CD8-positive, alpha-beta memory T cell (primary cell): ENCODE data around the gene TMEM51. TPM values are rescaled to one million over a fixed set of nuclear protein-coding genes. Genes with fewer than 3 reads are reported as not detected.
A peak's percentile ranks its signal among the peaks of the same experiment; 100 is the strongest.

Source experiments
- CTCF ChIA-PET: fragments of 350-600 bp; sonication (Branson Sonifier 250); formaldehyde crosslinking; loops from one replicate; lab custom pipeline; 2021; ENCODE audit warnings: antibody characterized with exemption; lab: Charles Lee
- POLR2A ChIA-PET: fragments of 350-600 bp; sonication (Branson Sonifier 250); formaldehyde crosslinking; loops from one replicate; lab custom pipeline; 2021; ENCODE audit warnings: antibody characterized with exemption; lab: Charles Lee
- DNase-seq, 5 donors: peaks; one replicate each; pipeline versions ENCODE4 v3.0.0 to v3.0.0-alpha.2; 2020 to 2022; ENCODE audit warnings: mixed read lengths in 1 of 5
- H3K27ac ChIP-seq: one replicate; pipeline ENCODE4 v1.7.0; 2013; ENCODE audit warnings: low read depth, mild to moderate bottlenecking, low read length, moderate library complexity
- H3K27me3 ChIP-seq: 2 replicates; pipeline ENCODE4 v1.7.0; 2013; ENCODE audit warnings: low read length, mild to moderate bottlenecking; ENCODE audit not compliant: insufficient read depth, poor library complexity, severe bottlenecking
- H3K36me3 ChIP-seq: 2 replicates; pipeline ENCODE4 v1.7.0; 2013; ENCODE audit warnings: mild to moderate bottlenecking, low read length, moderate library complexity; ENCODE audit not compliant: insufficient read depth
- H3K4me1 ChIP-seq: 2 replicates; pipeline ENCODE4 v1.7.0; 2013; ENCODE audit warnings: mild to moderate bottlenecking, low read length, moderate library complexity; ENCODE audit not compliant: insufficient read depth
- H3K4me3 ChIP-seq: 2 replicates; pipeline ENCODE4 v1.7.0; 2013; ENCODE audit warnings: mild to moderate bottlenecking, low read length
- H3K9me3 ChIP-seq: 2 replicates; pipeline ENCODE4 v1.7.0; 2013; ENCODE audit warnings: mild to moderate bottlenecking, low read length
- H3K27ac Mint-ChIP-seq, 8 donors: one replicate each; pipeline ENCODE4 v1.8.0; 2020 to 2021; ENCODE audit warnings: mixed read lengths in 8 of 8, mild to moderate bottlenecking in 6 of 8, inconsistent platforms in 3 of 8, moderate library complexity in 3 of 8
- H3K27me3 Mint-ChIP-seq, 2 donors: one replicate each; pipeline ENCODE4 v1.8.0; 2020 to 2021; ENCODE audit warnings: mixed read lengths in 2 of 2, mild to moderate bottlenecking in 1 of 2, moderate library complexity in 1 of 2
- H3K36me3 Mint-ChIP-seq, 3 donors: one replicate each; pipeline ENCODE4 v1.8.0; 2020 to 2021; ENCODE audit warnings: mixed read lengths in 3 of 3, inconsistent platforms in 1 of 3, mild to moderate bottlenecking in 1 of 3
- H3K4me1 Mint-ChIP-seq, 3 donors: one replicate each; pipeline ENCODE4 v1.8.0; 2020 to 2021; ENCODE audit warnings: mixed read lengths in 3 of 3, inconsistent platforms in 1 of 3, mild to moderate bottlenecking in 1 of 3
- H3K4me3 Mint-ChIP-seq, 7 donors: one replicate each; pipeline ENCODE4 v1.8.0; 2020 to 2021; ENCODE audit warnings: mixed read lengths in 7 of 7, mild to moderate bottlenecking in 6 of 7, moderate library complexity in 4 of 7, inconsistent platforms in 2 of 7
- H3K9me3 Mint-ChIP-seq, 5 donors: one replicate each; pipeline ENCODE4 v1.8.0; 2020 to 2022; ENCODE audit warnings: mixed read lengths in 5 of 5, mild to moderate bottlenecking in 3 of 5, moderate library complexity in 2 of 5, inconsistent platforms in 1 of 5
- polyA plus RNA-seq: library from polyadenylated mRNA; unstranded; fragments of 300-500 nt; fragmentation: Illumina TruSeq; gene quantifications from one replicate; pipeline ENCODE4 v1.2.3, GENCODE V29; 2021
- total RNA-seq, 2 experiments: library from RNA; stranded (reverse); gene quantifications; one replicate each; pipeline ENCODE4 v1.2.3, GENCODE V29; 2021

The TMEM51 gene
- total and polyA plus RNA-seq, 3 experiments from 2014 or later: 0.11 to 0.24 TPM; not detected in 1

GRCh38 chr1:15188678-15189077, 35.1 kb downstream of the TMEM51 start:
- no peaks in the 10 kb centered on the region for H3K36me3 ChIP-seq
- H3K27me3 Mint-ChIP-seq: peaks cover 10 to 35% of the 10 kb centered on the region in 2 donors
- peaks cover 4% of the 10 kb centered on the region for H3K27me3 ChIP-seq
- POLR2A ChIA-PET: no interaction called here
- no peak overlapping the region for H3K4me3 ChIP-seq
- CTCF ChIA-PET: no interaction called here
- H3K4me1 ChIP-seq: no peaks in the 10 kb centered on the region
- H3K36me3 Mint-ChIP-seq: no peaks in the 10 kb centered on the region
- H3K4me1 Mint-ChIP-seq: no peaks in the 10 kb centered on the region
- no peaks in the 10 kb centered on the region for H3K9me3 Mint-ChIP-seq
- no peak for DNase-seq
- H3K27ac ChIP-seq: no peak overlapping the region
- no peak overlapping the region for H3K27ac Mint-ChIP-seq
- H3K4me3 Mint-ChIP-seq: no peak overlapping the region
- no peaks in the 10 kb centered on the region for H3K9me3 ChIP-seq

DNA sequence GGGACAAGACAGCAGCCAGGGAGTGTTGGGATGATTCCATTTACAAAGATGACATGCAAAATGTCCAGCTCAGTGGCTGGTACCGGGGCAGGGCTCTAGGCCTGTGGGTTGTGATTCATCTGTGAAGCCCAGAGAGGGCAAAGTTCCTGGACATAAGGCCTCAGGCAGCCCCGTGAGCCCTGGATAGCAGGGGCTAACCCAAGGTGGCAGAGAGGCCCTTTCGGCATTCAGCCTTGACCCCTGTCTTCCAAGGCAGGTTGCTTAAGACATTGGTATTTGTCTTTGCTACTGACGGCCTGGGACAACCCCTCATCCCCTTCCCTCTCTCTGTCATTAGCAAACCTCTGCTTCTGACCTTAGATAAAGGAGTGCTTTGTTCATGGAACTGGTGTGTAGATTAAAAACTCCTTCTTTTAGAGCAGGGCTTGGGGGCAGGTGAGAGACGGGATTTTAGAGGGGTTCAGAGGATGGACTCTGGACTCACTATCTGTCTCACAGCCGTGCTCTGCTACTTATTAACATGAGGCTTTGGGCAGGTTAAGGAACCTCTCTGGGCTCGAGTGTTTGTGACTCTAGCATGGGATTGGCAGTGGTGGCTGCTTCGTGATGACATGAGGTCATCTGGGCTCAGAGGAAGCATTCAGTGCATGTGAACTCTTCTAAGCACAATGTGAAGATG, 36.3 kb downstream of the TMEM51 start:
- Histone ChIP-seq H3K36me3 (no peaks in the 10 kb centered on the region), H3K27me3 (peaks cover 4% of the 10 kb centered on the region), H3K4me1 (no peaks in the 10 kb centered on the region), H3K9me3 (no peaks in the 10 kb centered on the region), H3K4me3 (no peak overlapping the region), H3K27ac (no peak overlapping the region)
- ChIA-PET POLR2A (no interaction called here), CTCF (no interaction called here)
- no peaks in the 10 kb centered on the region for H3K9me3 Mint-ChIP-seq
- H3K27me3 Mint-ChIP-seq: peaks cover 7 to 25% of the 10 kb centered on the region in 2 donors
- no peaks in the 10 kb centered on the region for H3K4me1 Mint-ChIP-seq
- no peaks in the 10 kb centered on the region for H3K36me3 Mint-ChIP-seq
- DNase-seq: no peak
- no peak overlapping the region for H3K4me3 Mint-ChIP-seq
- H3K27ac Mint-ChIP-seq: no peak overlapping the region

GRCh38 chr1:15191267-15191666, 37.7 kb downstream of the TMEM51 start:
- Histone ChIP-seq H3K4me1 (no peaks in the 10 kb centered on the region), H3K36me3 (no peaks in the 10 kb centered on the region), H3K4me3 (no peak overlapping the region), H3K9me3 (no peaks in the 10 kb centered on the region), H3K27me3 (peaks cover 4% of the 10 kb centered on the region), H3K27ac (no peak overlapping the region)
- peaks cover 8 to 13% of the 10 kb centered on the region in 2 donors for H3K27me3 Mint-ChIP-seq
- no peak for DNase-seq
- ChIA-PET CTCF (no interaction called here), POLR2A (no interaction called here)
- no peaks in the 10 kb centered on the region for H3K4me1 Mint-ChIP-seq
- no peak overlapping the region for H3K4me3 Mint-ChIP-seq
- no peaks in the 10 kb centered on the region for H3K36me3 Mint-ChIP-seq
- H3K27ac Mint-ChIP-seq: no peak overlapping the region
- no peaks in the 10 kb centered on the region for H3K9me3 Mint-ChIP-seq

DNA sequence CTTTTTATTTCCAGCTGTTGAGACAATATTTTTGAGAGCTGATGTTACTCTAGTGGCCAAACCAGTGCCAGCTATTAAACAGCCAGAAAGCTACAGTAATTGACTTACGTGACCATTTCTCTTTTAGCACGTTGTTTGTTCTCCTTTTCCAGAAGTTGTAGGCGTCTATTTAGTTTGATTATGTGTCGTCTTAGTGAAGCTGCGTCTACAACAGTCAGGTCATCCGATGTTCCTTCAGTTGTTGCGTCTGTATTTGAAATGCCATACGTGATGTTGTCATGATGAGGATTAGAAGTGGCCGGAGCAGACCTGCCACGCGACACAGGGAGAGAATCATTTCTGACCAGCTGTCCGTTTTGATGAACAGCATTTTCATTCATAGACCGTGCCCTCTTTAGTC, 38.2 kb downstream of the TMEM51 start:
- H3K9me3 Mint-ChIP-seq: no peaks in the 10 kb centered on the region
- H3K4me1 ChIP-seq: no peaks in the 10 kb centered on the region
- H3K36me3 ChIP-seq: no peaks in the 10 kb centered on the region
- H3K4me1 Mint-ChIP-seq: no peaks in the 10 kb centered on the region
- H3K27me3 Mint-ChIP-seq: peaks cover 4 to 8% of the 10 kb centered on the region in 2 donors
- POLR2A ChIA-PET: no interaction called here
- no peak overlapping the region for H3K27ac Mint-ChIP-seq
- H3K36me3 Mint-ChIP-seq: no peaks in the 10 kb centered on the region
- CTCF ChIA-PET: no interaction called here
- H3K4me3 ChIP-seq: no peak overlapping the region
- no peak overlapping the region for H3K27ac ChIP-seq
- no peak overlapping the region for H3K4me3 Mint-ChIP-seq
- DNase-seq: no peak
- peaks cover 4% of the 10 kb centered on the region for H3K27me3 ChIP-seq
- H3K9me3 ChIP-seq: no peaks in the 10 kb centered on the region

DNA sequence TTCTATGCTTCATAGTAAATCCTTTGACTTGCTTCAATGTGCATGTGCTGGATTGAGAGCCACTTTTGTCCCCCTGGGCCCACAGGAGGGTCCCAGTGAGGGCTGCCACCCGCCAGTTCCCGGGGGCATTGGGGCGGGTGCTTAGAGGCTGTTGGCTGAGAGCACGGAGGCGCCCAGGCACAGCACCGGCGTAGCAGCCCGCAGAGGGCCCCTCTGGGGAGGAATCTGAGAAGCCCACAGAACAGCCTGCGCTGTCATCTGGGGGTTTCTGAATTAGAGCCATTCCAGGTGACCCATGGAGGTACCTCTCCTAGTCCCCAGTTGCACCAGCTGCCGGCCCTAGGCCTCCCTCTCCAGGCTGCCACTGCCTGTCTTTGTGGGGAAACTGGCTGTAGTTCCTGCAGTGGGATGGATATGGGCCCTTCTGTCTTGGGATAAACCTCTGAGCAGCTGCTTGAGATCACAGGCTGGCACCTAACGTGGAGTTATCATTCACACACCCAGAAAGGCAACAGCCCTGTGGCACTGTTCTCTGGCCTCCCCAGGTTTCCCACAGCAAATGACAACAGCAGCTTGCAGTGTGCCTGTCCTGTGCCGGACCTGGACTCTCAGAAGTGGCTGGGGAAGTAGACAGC, 39.5 kb downstream of the TMEM51 start:
- Mint-ChIP-seq H3K4me1 (no peaks in the 10 kb centered on the region), H3K4me3 (no peak overlapping the region), H3K36me3 (no peaks in the 10 kb centered on the region), H3K27ac (no peak overlapping the region), H3K27me3 (peaks cover 0 to 8% of the 10 kb centered on the region in 2 donors), H3K9me3 (no peaks in the 10 kb centered on the region)
- Histone ChIP-seq H3K27ac (no peak overlapping the region), H3K4me1 (no peaks in the 10 kb centered on the region), H3K36me3 (no peaks in the 10 kb centered on the region), H3K9me3 (no peaks in the 10 kb centered on the region), H3K4me3 (no peak overlapping the region), H3K27me3 (no peaks in the 10 kb centered on the region)
- CTCF ChIA-PET: no interaction called here
- DNase-seq: no peak
- POLR2A ChIA-PET: no interaction called here

DNA sequence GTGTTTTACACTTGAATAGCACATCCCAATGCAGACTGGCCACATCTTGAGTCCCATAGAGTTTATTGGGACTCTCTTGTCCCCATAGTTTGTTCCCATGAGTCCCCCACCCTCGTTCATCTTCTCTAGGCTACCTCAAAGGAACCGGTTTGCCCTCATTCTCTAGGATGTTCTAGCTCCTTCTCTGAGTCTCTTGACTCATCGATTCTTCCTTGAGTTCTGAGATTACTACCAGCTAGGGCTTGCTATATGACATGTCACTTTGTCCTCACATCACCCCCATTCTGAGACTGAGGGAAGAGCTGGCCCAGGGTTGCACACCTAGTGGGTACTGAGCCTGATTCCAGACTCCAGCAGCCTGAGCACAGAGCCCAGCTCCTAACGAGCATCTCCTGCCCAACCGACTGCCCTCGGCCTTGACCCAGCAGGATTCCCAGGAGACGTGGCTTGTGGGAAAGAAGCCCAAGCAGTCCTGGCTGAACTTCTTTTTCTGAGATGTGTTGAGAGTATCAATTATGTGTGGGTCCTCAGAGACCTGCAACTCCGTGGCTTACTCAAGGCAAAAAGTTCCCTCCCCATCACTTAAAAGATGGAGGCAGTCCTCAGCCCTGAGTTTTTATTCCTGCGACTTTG, 42.0 kb downstream of the TMEM51 start:
- CTCF ChIA-PET: no interaction called here
- Mint-ChIP-seq H3K27ac (no peak overlapping the region), H3K36me3 (no peaks in the 10 kb centered on the region), H3K27me3 (peaks cover 5 to 7% of the 10 kb centered on the region in 2 donors), H3K4me1 (no peaks in the 10 kb centered on the region), H3K9me3 (no peaks in the 10 kb centered on the region), H3K4me3 (no peak overlapping the region)
- POLR2A ChIA-PET: no interaction called here
- Histone ChIP-seq H3K27me3 (no peaks in the 10 kb centered on the region), H3K4me1 (no peaks in the 10 kb centered on the region), H3K4me3 (no peak overlapping the region), H3K27ac (no peak overlapping the region), H3K36me3 (no peaks in the 10 kb centered on the region), H3K9me3 (no peaks in the 10 kb centered on the region)
- no peak for DNase-seq

GRCh38 chr1:15196069-15196468, 42.5 kb downstream of the TMEM51 start:
- CTCF ChIA-PET: no interaction called here
- H3K27me3 ChIP-seq: no peaks in the 10 kb centered on the region
- POLR2A ChIA-PET: no interaction called here

GRCh38 chr1:15196807-15197530, 43.4 kb downstream of the TMEM51 start:
- no peaks in the 10 kb centered on the region for H3K36me3 ChIP-seq
- peak overlapping the region in 1 of 8 donors; percentile 65 for H3K27ac Mint-ChIP-seq
- H3K27ac ChIP-seq: no peak overlapping the region
- H3K27me3 Mint-ChIP-seq: peaks cover 5 to 10% of the 10 kb centered on the region in 2 donors
- H3K4me1 ChIP-seq: no peaks in the 10 kb centered on the region
- DNase-seq: no peak
- CTCF ChIA-PET: no interaction called here
- H3K36me3 Mint-ChIP-seq: no peaks in the 10 kb centered on the region
- no peaks in the 10 kb centered on the region for H3K4me1 Mint-ChIP-seq
- POLR2A ChIA-PET: no interaction called here
- no peaks in the 10 kb centered on the region for H3K9me3 Mint-ChIP-seq
- H3K9me3 ChIP-seq: no peaks in the 10 kb centered on the region
- no peak overlapping the region for H3K4me3 ChIP-seq
- H3K4me3 Mint-ChIP-seq: peak overlapping the region in 1 of 7 donors; percentile 48
- no peaks in the 10 kb centered on the region for H3K27me3 ChIP-seq

More at GRCh38 chr1:15196069-15196468, 42.5 kb downstream of the TMEM51 start:
- H3K9me3 Mint-ChIP-seq: no peaks in the 10 kb centered on the region
- peaks cover 5 to 10% of the 10 kb centered on the region in 2 donors for H3K27me3 Mint-ChIP-seq
- no peaks in the 10 kb centered on the region for H3K4me1 Mint-ChIP-seq
- Histone ChIP-seq H3K36me3 (no peaks in the 10 kb centered on the region), H3K9me3 (no peaks in the 10 kb centered on the region), H3K4me3 (no peak overlapping the region), H3K27ac (no peak overlapping the region), H3K4me1 (no peaks in the 10 kb centered on the region)
- no peak overlapping the region for H3K4me3 Mint-ChIP-seq
- H3K27ac Mint-ChIP-seq: no peak overlapping the region
- H3K36me3 Mint-ChIP-seq: no peaks in the 10 kb centered on the region
- DNase-seq: no peak
